Epithelial cell of esophagus (primary cell): ENCODE measurements around the gene C17orf114.

Experiments used
- DNase-seq: peaks from one replicate; pipeline ENCODE4 v3.0.0; 2010; ENCODE audit warnings: low read depth
- H3K4me3 ChIP-seq: 2 replicates; pipeline ENCODE4 v1.5.1; 2011; ENCODE audit warnings: mild to moderate bottlenecking, low read length, control low read depth
- CTCF ChIP-seq: IDR thresholded peaks from 2 replicates; pipeline ENCODE4 v1.5.1; 2011; ENCODE audit warnings: low read depth, mild to moderate bottlenecking, low read length, control low read depth, inconsistent platforms; ENCODE audit not compliant: insufficient read depth; ENCODE audit errors: missing control alignments

C17orf114 gene

GRCh38 chr17:4796552-4796920, 5.6 kb downstream of the C17orf114 start:
- peak overlapping the region; percentile 100 for H3K4me3 ChIP-seq
- no peak for TF ChIP-seq CTCF
- peak; percentile 50 for DNase-seq

GRCh38 chr17:4795168-4795567, 7.0 kb downstream of the C17orf114 start:
- no peak overlapping the region for H3K4me3 ChIP-seq
- no peak for DNase-seq
- TF ChIP-seq CTCF: no peak

GRCh38 chr17:4790705-4791088, 11.4 kb downstream of the C17orf114 start:
- no peak for DNase-seq
- no peak for TF ChIP-seq CTCF
- H3K4me3 ChIP-seq: peak overlapping the region; percentile 77

GRCh38 chr17:4789951-4790704, 12.0 kb downstream of the C17orf114 start:
- peak; percentile 33 for TF ChIP-seq CTCF
- peak overlapping the region; percentile 77 for H3K4me3 ChIP-seq
- peak; percentile 99 for DNase-seq

- TF ChIP-seq CTCF: no peak
- H3K4me3 ChIP-seq: peak overlapping the region; percentile 77
- peak; percentile 36 for DNase-seq
These were observed 12.5 kb downstream of the C17orf114 start for GRCh38 chr17:4789701-4789950.

- no peak for TF ChIP-seq CTCF
- peak within 1 kb of the TSS; percentile 77 for H3K4me3 ChIP-seq
- no peak for DNase-seq
These were observed 13.1 kb downstream of the C17orf114 start, which contains the start of gene GLTPD2 for GRCh38 chr17:4788807-4789700. TSS of gene GLTPD2 (plus strand) at chr17:4788964. CDS start at chr17:4789012, 48 bp downstream.
